ENCODE data around the gene TGFBR1. TPM values are rescaled to one million over a fixed set of nuclear protein-coding genes. Genes with fewer than 3 reads are reported as not detected.

TGFBR1 gene
- total RNA-seq, 1 donor from 2014 or later = 203 TPM

- no peaks in the 10 kb centered on the region for H3K27me3 Mint-ChIP-seq (ENCODE audit: low read depth, unreplicated experiment)
Measured at GRCh38 chr9:99181621-99182020, 76.7 kb downstream of the TGFBR1 start.

GRCh38 chr9:99182356-99182755 lies 77.4 kb downstream of the TGFBR1 start:
- Histone ChIP-seq H3K9me3 (ENCODE audit: insufficient read depth, low read depth, low read length) (no peaks in the 10 kb centered on the region), H3K27me3 (ENCODE audit: insufficient read depth, low read length) (no peaks in the 10 kb centered on the region), H3K36me3 (ENCODE audit: insufficient read depth, low read length) (no peaks in the 10 kb centered on the region), H3K27ac (ENCODE audit: low read depth, low read length) (no peak overlapping the region), H3K79me2 (ENCODE audit: insufficient read depth, low read length) (no peaks in the 10 kb centered on the region), H4K20me1 (ENCODE audit: insufficient read depth, low read length) (no peaks in the 10 kb centered on the region), H3K4me1 (ENCODE audit: insufficient read depth, low read length) (peaks cover 18% of the 10 kb centered on the region), H3K9ac (ENCODE audit: low read length) (no peak overlapping the region), H3K4me2 (ENCODE audit: low read length) (no peak overlapping the region), H3K4me3 (ENCODE audit: insufficient read depth, low read depth, low read length) (no peak overlapping the region), H2AFZ (ENCODE audit: low read depth, low read length) (no peak overlapping the region)
- Mint-ChIP-seq H3K4me3 (ENCODE audit: unreplicated experiment) (no peak overlapping the region), H3K27ac (ENCODE audit: unreplicated experiment) (no peak overlapping the region), H3K36me3 (ENCODE audit: low read depth, unreplicated experiment) (no peaks in the 10 kb centered on the region), H3K4me1 (ENCODE audit: low read depth, unreplicated experiment) (peaks cover 11% of the 10 kb centered on the region), H3K9me3 (ENCODE audit: unreplicated experiment) (no peaks in the 10 kb centered on the region), H3K27me3 (ENCODE audit: low read depth, unreplicated experiment) (no peaks in the 10 kb centered on the region)
- DNase-seq (ENCODE audit: low read depth) = no peak
- TF ChIP-seq EZH2 (IDR thresholded peaks at IDR 0.05; ENCODE audit: insufficient read depth, low read length) = no peak
- no peak for TF ChIP-seq CTCF (IDR thresholded peaks at IDR 0.05; ENCODE audit: insufficient read depth, low read depth, low read length)
- no peak for FAIRE-seq

More at GRCh38 chr9:99181621-99182020, 76.7 kb downstream of the TGFBR1 start:
- Histone ChIP-seq H3K4me1 (ENCODE audit: insufficient read depth, low read length) (peaks cover 18% of the 10 kb centered on the region), H2AFZ (ENCODE audit: low read depth, low read length) (no peak overlapping the region), H3K4me2 (ENCODE audit: low read length) (peak overlapping the region; percentile 26), H3K79me2 (ENCODE audit: insufficient read depth, low read length) (no peaks in the 10 kb centered on the region), H3K9ac (ENCODE audit: low read length) (peak overlapping the region; percentile 33), H3K4me3 (ENCODE audit: insufficient read depth, low read depth, low read length) (no peak overlapping the region), H3K27me3 (ENCODE audit: insufficient read depth, low read length) (no peaks in the 10 kb centered on the region), H3K9me3 (ENCODE audit: insufficient read depth, low read depth, low read length) (no peaks in the 10 kb centered on the region), H4K20me1 (ENCODE audit: insufficient read depth, low read length) (no peaks in the 10 kb centered on the region), H3K27ac (ENCODE audit: low read depth, low read length) (no peak overlapping the region), H3K36me3 (ENCODE audit: insufficient read depth, low read length) (no peaks in the 10 kb centered on the region)
- TF ChIP-seq CTCF (IDR thresholded peaks at IDR 0.05; ENCODE audit: insufficient read depth, low read depth, low read length) (no peak), EZH2 (IDR thresholded peaks at IDR 0.05; ENCODE audit: insufficient read depth, low read length) (no peak)
- Mint-ChIP-seq H3K9me3 (ENCODE audit: unreplicated experiment) (no peaks in the 10 kb centered on the region), H3K4me3 (ENCODE audit: unreplicated experiment) (no peak overlapping the region), H3K36me3 (ENCODE audit: low read depth, unreplicated experiment) (no peaks in the 10 kb centered on the region), H3K27ac (ENCODE audit: unreplicated experiment) (peak overlapping the region; percentile 35), H3K4me1 (ENCODE audit: low read depth, unreplicated experiment) (peaks cover 14% of the 10 kb centered on the region)
- peak; percentile 72 for DNase-seq (ENCODE audit: low read depth)
- no peak for FAIRE-seq

- Mint-ChIP-seq H3K9me3 (ENCODE audit: unreplicated experiment) (no peaks in the 10 kb centered on the region), H3K27me3 (ENCODE audit: low read depth, unreplicated experiment) (no peaks in the 10 kb centered on the region), H3K4me3 (ENCODE audit: unreplicated experiment) (no peak overlapping the region), H3K36me3 (ENCODE audit: low read depth, unreplicated experiment) (no peaks in the 10 kb centered on the region), H3K27ac (ENCODE audit: unreplicated experiment) (no peak overlapping the region), H3K4me1 (ENCODE audit: low read depth, unreplicated experiment) (peaks cover 11% of the 10 kb centered on the region)
- FAIRE-seq = no peak
- Histone ChIP-seq H3K36me3 (ENCODE audit: insufficient read depth, low read length) (no peaks in the 10 kb centered on the region), H3K9me3 (ENCODE audit: insufficient read depth, low read depth, low read length) (no peaks in the 10 kb centered on the region), H3K27me3 (ENCODE audit: insufficient read depth, low read length) (no peaks in the 10 kb centered on the region), H3K27ac (ENCODE audit: low read depth, low read length) (no peak overlapping the region), H3K4me2 (ENCODE audit: low read length) (no peak overlapping the region), H3K4me1 (ENCODE audit: insufficient read depth, low read length) (peaks cover 18% of the 10 kb centered on the region), H3K79me2 (ENCODE audit: insufficient read depth, low read length) (no peaks in the 10 kb centered on the region), H4K20me1 (ENCODE audit: insufficient read depth, low read length) (no peaks in the 10 kb centered on the region), H3K4me3 (ENCODE audit: insufficient read depth, low read depth, low read length) (no peak overlapping the region), H3K9ac (ENCODE audit: low read length) (no peak overlapping the region), H2AFZ (ENCODE audit: low read depth, low read length) (no peak overlapping the region)
- TF ChIP-seq EZH2 (IDR thresholded peaks at IDR 0.05; ENCODE audit: insufficient read depth, low read length) (no peak), CTCF (IDR thresholded peaks at IDR 0.05; ENCODE audit: insufficient read depth, low read depth, low read length) (no peak)
- DNase-seq (ENCODE audit: low read depth) = no peak
Measured at GRCh38 chr9:99183616-99184015, 78.7 kb downstream of the TGFBR1 start.
